Keratinocyte (primary cell): ENCODE results near the gene IGFN1. TPM values are rescaled to one million over a fixed set of nuclear protein-coding genes. Genes with fewer than 3 reads are reported as not detected.

ENCODE experiments used
- DNase-seq: peaks from one replicate; pipeline ENCODE4 v3.0.0-alpha.2; 2011; ENCODE audit warnings: low read depth, missing footprints, low spot score
- FAIRE-seq: peaks from 2 replicates; lab custom pipeline; 2011; peaks lifted over from hg19 to GRCh38; lab: Jason Lieb, UNC
- H2AFZ ChIP-seq: 2 replicates; pipeline ENCODE4 v1.6.0; 2012; ENCODE audit warnings: low read length, control low read depth, inconsistent platforms; ENCODE audit not compliant: control insufficient read depth
- H3K27ac ChIP-seq: 2 replicates; pipeline ENCODE4 v1.5.1; 2011; ENCODE audit warnings: low read length; ENCODE audit not compliant: control insufficient read depth, insufficient read depth
- H3K27me3 ChIP-seq: 3 replicates; pipeline ENCODE4 v1.6.0; 2011; ENCODE audit warnings: low read length; ENCODE audit not compliant: control insufficient read depth, insufficient read depth; ENCODE audit errors: extremely low read depth
- H3K36me3 ChIP-seq, 2 experiments: 2 replicates in 1 of 2; 3 replicates in 1 of 2; pipeline ENCODE4 v1.5.1; 2011; ENCODE audit warnings: low read length in 2 of 2, mild to moderate bottlenecking in 1 of 2; ENCODE audit not compliant: control insufficient read depth in 2 of 2, insufficient read depth in 2 of 2; ENCODE audit errors: extremely low read depth in 1 of 2
- H3K4me1 ChIP-seq: 3 replicates; pipeline ENCODE4 v1.5.1; 2011; ENCODE audit warnings: low read length; ENCODE audit not compliant: control insufficient read depth, insufficient read depth; ENCODE audit errors: extremely low read depth
- H3K4me2 ChIP-seq: 3 replicates; pipeline ENCODE4 v1.6.0; 2011; ENCODE audit warnings: low read depth, low read length; ENCODE audit not compliant: control insufficient read depth, insufficient read depth; ENCODE audit errors: extremely low read depth
- H3K4me3 ChIP-seq, 3 experiments: fragments of 200-600 bp in 1 of 3; sonication (generic) in 1 of 3; 2 replicates in 2 of 3; 3 replicates in 1 of 3; pipeline ENCODE4 v1.5.1; 2011 to 2016; ENCODE audit warnings: low read length in 3 of 3, mild to moderate bottlenecking in 3 of 3, control low read depth in 2 of 3, inconsistent platforms in 1 of 3, low read depth in 1 of 3, mixed read lengths in 1 of 3, mixed run types in 1 of 3, moderate library complexity in 1 of 3; ENCODE audit not compliant: control insufficient read depth in 2 of 3, insufficient read depth in 2 of 3; ENCODE audit errors: extremely low read depth in 1 of 3
- H3K79me2 ChIP-seq: 2 replicates; pipeline ENCODE4 v1.6.0; 2012; ENCODE audit warnings: low read length; ENCODE audit not compliant: control insufficient read depth, insufficient read depth
- H3K9ac ChIP-seq: 3 replicates; pipeline ENCODE4 v1.6.0; 2011; ENCODE audit warnings: low read length; ENCODE audit not compliant: control insufficient read depth, insufficient read depth; ENCODE audit errors: extremely low read depth
- H3K9me1 ChIP-seq: 3 replicates; pipeline ENCODE4 v1.6.0; 2011; ENCODE audit warnings: low read length; ENCODE audit not compliant: control insufficient read depth, insufficient read depth; ENCODE audit errors: extremely low read depth
- H3K9me3 ChIP-seq: 2 replicates; pipeline ENCODE4 v1.5.1; 2012; ENCODE audit warnings: low read depth, low read length; ENCODE audit not compliant: control insufficient read depth
- H4K20me1 ChIP-seq: 3 replicates; pipeline ENCODE4 v1.6.0; 2011; ENCODE audit warnings: low read length; ENCODE audit not compliant: control insufficient read depth, insufficient read depth; ENCODE audit errors: extremely low read depth
- EZH2 ChIP-seq: IDR thresholded peaks from one replicate; pipeline ENCODE4 v1.6.1; 2012; ENCODE audit warnings: inconsistent platforms, mild to moderate bottlenecking, low read length, moderate library complexity
- dilution Hi-C: fragments of 300-500 bp; cut with MboI; formaldehyde crosslinking; loops from one replicate; pipeline ENCODE4 v1.7.0; 2020; ENCODE audit warnings: low sequenced_read_pairs; ENCODE audit not compliant: extremely low pct_ligation_motif_present
- polyA plus RNA-seq, 5 experiments: library from polyadenylated mRNA; depleted of rRNA in 3 of 5; stranded (reverse) in 3 of 5; stranded (forward) in 1 of 5; unstranded in 1 of 5; fragments of >200 nt; gene quantifications; 1 replicate in 1 of 5; 2 replicates in 3 of 5; 3 replicates in 1 of 5; pipeline versions ENCODE4 v1.2.1 to v1.2.3, GENCODE V29; 2011 to 2012; ENCODE audit warnings: missing spikeins in 2 of 5, low read depth in 1 of 5, low replicate concordance in 1 of 5
- TF ChIP-seq, protein P1 (sequence below), 3 experiments: IDR thresholded peaks in 1 of 3; conservative IDR thresholded peaks in 1 of 3; optimal IDR thresholded peaks in 1 of 3; 2 replicates in 2 of 3; 3 replicates in 1 of 3; pipeline versions ENCODE3 to v1.5.1; 2011; ENCODE audit warnings: low read length in 3 of 3, mild to moderate bottlenecking in 3 of 3, moderate library complexity in 2 of 3, control low read depth in 1 of 3, inconsistent platforms in 1 of 3; ENCODE audit not compliant: insufficient read depth in 2 of 3; ENCODE audit errors: extremely low read depth in 1 of 3

Gene IGFN1
- polyA plus RNA-seq, 1 donor (not counting 4 experiments of a cell fraction or from before 2014, with no cell fraction given) = not detected

DNA sequence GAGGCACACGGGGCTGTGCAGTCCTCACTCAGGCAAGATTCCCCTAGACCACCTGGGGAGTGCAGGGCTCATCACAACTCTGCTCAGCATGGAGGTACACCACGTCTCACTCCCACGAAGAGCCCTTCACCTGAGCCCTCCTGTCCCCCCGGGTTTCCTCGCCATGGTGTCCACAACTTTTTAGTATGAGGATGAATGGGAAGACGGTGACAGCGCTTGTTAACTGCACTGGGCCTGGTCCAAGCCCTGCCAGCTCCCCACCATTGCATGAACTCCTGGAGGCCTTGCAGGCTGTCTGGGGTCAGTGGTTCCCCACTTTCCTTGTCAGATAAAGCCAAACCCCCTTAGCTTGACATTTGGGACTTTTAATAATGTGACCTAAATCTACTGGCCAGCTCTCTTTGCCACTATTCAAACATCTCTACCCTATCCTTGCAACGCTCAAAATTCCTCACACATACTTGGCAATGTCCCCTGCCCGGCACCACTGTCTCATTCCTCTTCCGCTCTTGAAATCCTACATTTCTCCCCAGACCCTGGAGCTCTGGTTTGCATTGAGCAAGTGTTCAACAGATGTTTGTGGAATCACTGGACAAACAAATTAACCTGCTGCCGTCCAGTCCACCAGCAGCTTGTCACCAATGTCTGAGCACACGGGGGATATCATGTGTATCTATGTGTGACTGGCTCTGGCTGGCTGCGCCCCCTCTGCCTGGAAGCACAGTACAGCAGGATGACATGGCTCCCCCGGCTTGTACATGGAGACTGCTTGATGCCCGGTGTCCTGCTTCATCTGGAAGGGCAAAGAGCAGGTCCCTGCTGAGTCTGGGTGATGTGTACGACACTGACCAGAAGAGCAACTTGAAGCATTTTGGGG lies 47.5 kb upstream of the IGFN1 start:
- Histone ChIP-seq H3K27me3 (no peaks in the 10 kb centered on the region), H3K36me3 (peaks cover 17 to 30% of the 10 kb centered on the region in 2 experiments)
- DNase-seq = no peak

DNA sequence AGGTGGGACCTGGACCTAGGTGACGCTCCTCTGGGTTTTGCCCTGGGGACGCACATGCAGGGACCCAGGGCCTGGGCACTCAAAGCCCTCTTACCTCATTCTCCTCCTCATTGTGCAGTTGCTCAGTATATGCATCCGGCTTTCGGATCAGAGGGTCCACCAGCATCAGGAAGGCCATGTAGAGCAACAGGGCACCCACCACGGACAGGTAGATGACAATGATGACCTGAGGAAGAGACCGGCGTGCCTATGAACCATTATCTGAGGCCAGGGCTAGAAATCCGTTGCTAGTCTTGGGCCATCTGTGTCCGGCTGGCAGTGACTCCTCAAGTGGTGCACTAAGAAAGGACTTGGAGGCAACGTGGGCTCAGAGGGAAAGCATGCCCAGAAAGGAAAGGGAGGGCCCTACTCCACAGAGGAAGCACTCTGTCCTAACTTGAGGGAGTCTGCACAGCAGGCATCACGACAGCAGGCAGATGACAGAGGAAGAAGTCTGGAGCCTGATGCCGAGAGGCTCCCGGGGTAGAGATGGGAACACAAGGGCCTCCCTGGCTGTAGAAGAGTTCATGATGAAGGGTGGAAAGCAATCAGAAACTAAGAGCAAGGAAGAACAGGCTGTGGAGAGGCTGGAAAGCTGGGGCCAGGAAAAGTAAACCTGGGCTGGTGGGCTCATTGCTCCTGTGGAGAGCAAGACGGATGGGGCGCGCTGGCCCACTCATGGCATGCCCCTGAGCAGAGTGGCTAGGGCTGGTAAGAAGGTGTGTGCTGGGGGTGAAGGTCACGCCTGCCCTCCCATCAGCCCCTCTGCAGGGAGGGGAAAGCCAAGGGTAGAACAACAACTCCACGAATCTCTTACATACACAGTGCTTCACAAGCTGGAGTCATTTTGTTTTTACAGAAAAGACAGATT lies 46.6 kb upstream of the IGFN1 start:
- Histone ChIP-seq H3K79me2 (no peaks in the 10 kb centered on the region), H4K20me1 (no peaks in the 10 kb centered on the region), H3K36me3 (peaks cover 23 to 30% of the 10 kb centered on the region in 2 experiments), H3K4me1 (no peaks in the 10 kb centered on the region), H3K27me3 (no peaks in the 10 kb centered on the region), H3K4me3 (no peak overlapping the region), H3K9ac (no peak overlapping the region), H2AFZ (no peak overlapping the region), H3K27ac (no peak overlapping the region), H3K9me3 (no peaks in the 10 kb centered on the region), H3K4me2 (no peak overlapping the region), H3K9me1 (no peaks in the 10 kb centered on the region)
- TF ChIP-seq, protein P1, sequence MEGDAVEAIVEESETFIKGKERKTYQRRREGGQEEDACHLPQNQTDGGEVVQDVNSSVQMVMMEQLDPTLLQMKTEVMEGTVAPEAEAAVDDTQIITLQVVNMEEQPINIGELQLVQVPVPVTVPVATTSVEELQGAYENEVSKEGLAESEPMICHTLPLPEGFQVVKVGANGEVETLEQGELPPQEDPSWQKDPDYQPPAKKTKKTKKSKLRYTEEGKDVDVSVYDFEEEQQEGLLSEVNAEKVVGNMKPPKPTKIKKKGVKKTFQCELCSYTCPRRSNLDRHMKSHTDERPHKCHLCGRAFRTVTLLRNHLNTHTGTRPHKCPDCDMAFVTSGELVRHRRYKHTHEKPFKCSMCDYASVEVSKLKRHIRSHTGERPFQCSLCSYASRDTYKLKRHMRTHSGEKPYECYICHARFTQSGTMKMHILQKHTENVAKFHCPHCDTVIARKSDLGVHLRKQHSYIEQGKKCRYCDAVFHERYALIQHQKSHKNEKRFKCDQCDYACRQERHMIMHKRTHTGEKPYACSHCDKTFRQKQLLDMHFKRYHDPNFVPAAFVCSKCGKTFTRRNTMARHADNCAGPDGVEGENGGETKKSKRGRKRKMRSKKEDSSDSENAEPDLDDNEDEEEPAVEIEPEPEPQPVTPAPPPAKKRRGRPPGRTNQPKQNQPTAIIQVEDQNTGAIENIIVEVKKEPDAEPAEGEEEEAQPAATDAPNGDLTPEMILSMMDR (optimal IDR thresholded peaks at IDR 0.05 in 1 of 3, IDR thresholded peaks at IDR 0.05 in 1 of 3, conservative IDR thresholded peaks at IDR 0.05 in 1 of 3; ENCODE audit: extremely low read depth in 1 of 3, insufficient read depth in 2 of 3, low read length in 3 of 3) = no peak
- no peak for TF ChIP-seq EZH2
- dilution Hi-C loops = no loop called here
- FAIRE-seq (no peak), DNase-seq (no peak)

More for the DNA sequence above, 47.5 kb upstream of the IGFN1 start:
- no peaks in the 10 kb centered on the region for H3K4me1 ChIP-seq
- H3K27ac ChIP-seq = no peak overlapping the region
- no peak overlapping the region for H3K4me3 ChIP-seq
- no peak for FAIRE-seq
- no peaks in the 10 kb centered on the region for H3K9me1 ChIP-seq
- no peaks in the 10 kb centered on the region for H4K20me1 ChIP-seq
- no peak for TF ChIP-seq EZH2
- TF ChIP-seq, protein P1 (optimal IDR thresholded peaks at IDR 0.05 in 1 of 3, IDR thresholded peaks at IDR 0.05 in 1 of 3, conservative IDR thresholded peaks at IDR 0.05 in 1 of 3; ENCODE audit: extremely low read depth in 1 of 3, insufficient read depth in 2 of 3, low read length in 3 of 3) = no peak
- H3K9me3 ChIP-seq = no peaks in the 10 kb centered on the region
- H2AFZ ChIP-seq = no peak overlapping the region
- no peak overlapping the region for H3K4me2 ChIP-seq
- no peak overlapping the region for H3K9ac ChIP-seq
- H3K79me2 ChIP-seq = no peaks in the 10 kb centered on the region
- dilution Hi-C loops = no loop called here
